Measurements from ENCODE around the gene CUX1.
A peak's percentile ranks its signal among the peaks of the same experiment; 100 is the strongest.

CUX1 gene

GRCh38 chr7:101933688-101934121, 116.3 kb downstream of the CUX1 start:
- Mint-ChIP-seq H3K9me3 (peaks cover 4 to 5% of the 10 kb centered on the region in 2 donors), H3K36me3 (peaks cover 11 to 21% of the 10 kb centered on the region in 2 donors), H3K4me1 (peaks cover 33 to 65% of the 10 kb centered on the region in 2 donors), H3K4me3 (peak overlapping the region; percentile 59 to 68), H3K27me3 (no peaks in the 10 kb centered on the region), H3K27ac (peak overlapping the region; percentile 68)
- DNase-seq (no peak), ATAC-seq (replicated peaks) (peak; percentile 75 to 79)

GRCh38 chr7:101934618-101935017, 117.2 kb downstream of the CUX1 start:
- H3K36me3 Mint-ChIP-seq: peaks cover 17 to 24% of the 10 kb centered on the region in 2 donors
- H3K4me1 Mint-ChIP-seq: peaks cover 39 to 73% of the 10 kb centered on the region in 2 donors
- peak overlapping the region in 1 of 2 donors; percentile 68 for H3K4me3 Mint-ChIP-seq
- peaks cover 7 to 9% of the 10 kb centered on the region in 2 donors for H3K9me3 Mint-ChIP-seq
- H3K27me3 Mint-ChIP-seq: no peaks in the 10 kb centered on the region
- H3K27ac Mint-ChIP-seq: peak overlapping the region; percentile 42
- ATAC-seq (replicated peaks) (no peak), DNase-seq (no peak)

GRCh38 chr7:101935521-101936141, 118.2 kb downstream of the CUX1 start:
- peak overlapping the region; percentile 88 for H3K27ac Mint-ChIP-seq
- ATAC-seq (replicated peaks): peak; percentile 14 to 40

GRCh38 chr7:101936223-101936610, 118.8 kb downstream of the CUX1 start:
- ATAC-seq (replicated peaks): peak; percentile 66 to 68

More at GRCh38 chr7:101935521-101936141, 118.2 kb downstream of the CUX1 start:
- Mint-ChIP-seq H3K4me3 (peak overlapping the region; percentile 43 to 55), H3K27me3 (no peaks in the 10 kb centered on the region), H3K4me1 (peaks cover 37 to 80% of the 10 kb centered on the region in 2 donors), H3K36me3 (peaks cover 12 to 16% of the 10 kb centered on the region in 2 donors), H3K9me3 (peaks cover 3 to 4% of the 10 kb centered on the region in 2 donors)
- DNase-seq: no peak

GRCh38 chr7:101936611-101937231, 119.3 kb downstream of the CUX1 start:
- no peak overlapping the region for H3K4me3 Mint-ChIP-seq
- peaks cover 3 to 4% of the 10 kb centered on the region in 2 donors for H3K9me3 Mint-ChIP-seq
- peaks cover 11 to 15% of the 10 kb centered on the region in 2 donors for H3K36me3 Mint-ChIP-seq
- H3K27me3 Mint-ChIP-seq: no peaks in the 10 kb centered on the region
- no peak overlapping the region for H3K27ac Mint-ChIP-seq
- H3K4me1 Mint-ChIP-seq: peaks cover 37 to 83% of the 10 kb centered on the region in 2 donors
- ATAC-seq (replicated peaks) (no peak), DNase-seq (no peak)

More at GRCh38 chr7:101936223-101936610, 118.8 kb downstream of the CUX1 start:
- H3K4me1 Mint-ChIP-seq: peaks cover 37 to 85% of the 10 kb centered on the region in 2 donors
- peak; percentile 32 for DNase-seq
- peaks cover 3 to 4% of the 10 kb centered on the region in 2 donors for H3K9me3 Mint-ChIP-seq
- peak overlapping the region; percentile 61 to 62 for H3K4me3 Mint-ChIP-seq
- H3K27me3 Mint-ChIP-seq: no peaks in the 10 kb centered on the region
- peaks cover 11 to 15% of the 10 kb centered on the region in 2 donors for H3K36me3 Mint-ChIP-seq
- H3K27ac Mint-ChIP-seq: peak overlapping the region; percentile 88

- ATAC-seq (replicated peaks): no peak
- H3K4me3 Mint-ChIP-seq: no peak overlapping the region
- peaks cover 37 to 71% of the 10 kb centered on the region in 2 donors for H3K4me1 Mint-ChIP-seq
Measured at GRCh38 chr7:101937717-101938514, 120.5 kb downstream of the CUX1 start.

GRCh38 chr7:101939136-101939695, 121.8 kb downstream of the CUX1 start:
- H3K4me3 Mint-ChIP-seq: peak overlapping the region; percentile 28 to 36
- peaks cover 3 to 4% of the 10 kb centered on the region in 2 donors for H3K9me3 Mint-ChIP-seq
- H3K27ac Mint-ChIP-seq: peak overlapping the region; percentile 83
- H3K4me1 Mint-ChIP-seq: peaks cover 33 to 60% of the 10 kb centered on the region in 2 donors
- H3K36me3 Mint-ChIP-seq: peaks cover 10 to 15% of the 10 kb centered on the region in 2 donors
- ATAC-seq (replicated peaks) (peak; percentile 81 to 83), DNase-seq (peak; percentile 32)
- H3K27me3 Mint-ChIP-seq: no peaks in the 10 kb centered on the region

More at GRCh38 chr7:101937717-101938514, 120.5 kb downstream of the CUX1 start:
- H3K36me3 Mint-ChIP-seq: peaks cover 10 to 15% of the 10 kb centered on the region in 2 donors
- H3K27me3 Mint-ChIP-seq: no peaks in the 10 kb centered on the region
- peaks cover 3 to 4% of the 10 kb centered on the region in 2 donors for H3K9me3 Mint-ChIP-seq
- no peak for DNase-seq
- H3K27ac Mint-ChIP-seq: no peak overlapping the region

GRCh38 chr7:101940151-101940550, 122.7 kb downstream of the CUX1 start:
- ATAC-seq (replicated peaks): no peak
- Mint-ChIP-seq H3K9me3 (peaks cover 3 to 4% of the 10 kb centered on the region in 2 donors), H3K36me3 (peaks cover 10 to 15% of the 10 kb centered on the region in 2 donors), H3K4me1 (peaks cover 26 to 52% of the 10 kb centered on the region in 2 donors), H3K27me3 (no peaks in the 10 kb centered on the region), H3K4me3 (no peak overlapping the region), H3K27ac (no peak overlapping the region)
- DNase-seq: no peak

- DNase-seq: no peak
- Mint-ChIP-seq H3K27ac (peak overlapping the region; percentile 14), H3K4me1 (peaks cover 22 to 52% of the 10 kb centered on the region in 2 donors), H3K27me3 (no peaks in the 10 kb centered on the region), H3K9me3 (peaks cover 3 to 4% of the 10 kb centered on the region in 2 donors), H3K36me3 (peaks cover 10 to 14% of the 10 kb centered on the region in 2 donors), H3K4me3 (no peak overlapping the region)
- no peak for ATAC-seq (replicated peaks)
Measured at GRCh38 chr7:101940830-101941229, 123.4 kb downstream of the CUX1 start.

GRCh38 chr7:101941481-101942383, 124.3 kb downstream of the CUX1 start:
- H3K27me3 Mint-ChIP-seq: no peaks in the 10 kb centered on the region
- no peak overlapping the region for H3K27ac Mint-ChIP-seq
- DNase-seq: no peak
- no peak overlapping the region for H3K4me3 Mint-ChIP-seq
- no peak for ATAC-seq (replicated peaks)
- H3K9me3 Mint-ChIP-seq: peaks cover 3 to 4% of the 10 kb centered on the region in 2 donors
- peaks cover 10 to 11% of the 10 kb centered on the region in 2 donors for H3K36me3 Mint-ChIP-seq
- peaks cover 17 to 46% of the 10 kb centered on the region in 2 donors for H3K4me1 Mint-ChIP-seq

GRCh38 chr7:101942603-101943210, 125.3 kb downstream of the CUX1 start:
- Mint-ChIP-seq H3K27ac (no peak overlapping the region), H3K4me1 (peaks cover 13 to 38% of the 10 kb centered on the region in 2 donors), H3K4me3 (no peak overlapping the region), H3K27me3 (no peaks in the 10 kb centered on the region), H3K9me3 (peaks cover 3 to 4% of the 10 kb centered on the region in 2 donors), H3K36me3 (peaks cover 6 to 11% of the 10 kb centered on the region in 2 donors)
- ATAC-seq (replicated peaks) (no peak), DNase-seq (no peak)

GRCh38 chr7:101943306-101943705, 125.9 kb downstream of the CUX1 start:
- Mint-ChIP-seq H3K9me3 (peaks cover 3 to 4% of the 10 kb centered on the region in 2 donors), H3K4me3 (no peak overlapping the region), H3K4me1 (peaks cover 12 to 34% of the 10 kb centered on the region in 2 donors), H3K27ac (no peak overlapping the region), H3K36me3 (peaks cover 6 to 11% of the 10 kb centered on the region in 2 donors), H3K27me3 (no peaks in the 10 kb centered on the region)
- ATAC-seq (replicated peaks): no peak
- DNase-seq: no peak

Data from stimulated activated naive B cell treated with anti-CD40 and anti-IgM and Interleukin-4, amounts not matched to agents 10 μg/mL and 1 μg/mL and 100 μg/mL, for 72 hours (primary cell).